Adrenal gland (tissue), 12 donors: ENCODE measurements around the gene CAMK4. TPM values are rescaled to one million over a fixed set of nuclear protein-coding genes. Genes with fewer than 3 reads are reported as not detected.
"Not testable (repeated sequence)": the region's sequence is repeated elsewhere in the genome, so short reads cannot be mapped to it uniquely, and the experiment has no call there.

Experiments used
- DNase-seq, 7 donors: peaks; one replicate each; pipeline ENCODE4 v3.0.0-alpha.2; 2019 to 2020
- H3K27ac ChIP-seq, 5 donors: fragments of 200-600 bp; sonication (generic) in 4 of 5; 1 replicate in 3 of 5; 2 replicates in 2 of 5; pipeline versions ENCODE4 v1.5.1 to v1.8.0; 2016 to 2020; ENCODE audit warnings: mild to moderate bottlenecking in 1 of 5
- H3K27me3 ChIP-seq: fragments of 200-600 bp; 2 replicates; pipeline ENCODE4 v1.8.0; 2021
- H3K36me3 ChIP-seq, 2 donors: fragments of 200-600 bp; replicated peaks in 1 of 2; 1 replicate in 1 of 2; 2 replicates in 1 of 2; pipeline versions ENCODE4 v1.5.1 to v1.8.0; 2018 to 2022
- H3K4me1 ChIP-seq, 2 donors: fragments of 200-600 bp; replicated peaks in 1 of 2; 1 replicate in 1 of 2; 2 replicates in 1 of 2; pipeline versions ENCODE4 v1.5.1 to v1.8.0; 2018 to 2021
- H3K4me3 ChIP-seq, 4 donors: fragments of 200-600 bp; sonication (generic) in 3 of 4; one replicate each; pipeline ENCODE4 v1.5.1; 2016 to 2018
- H3K9me3 ChIP-seq, 3 donors: fragments of 200-600 bp; sonication (generic) in 1 of 3; replicated peaks in 1 of 3; 1 replicate in 2 of 3; 2 replicates in 1 of 3; pipeline versions ENCODE4 v1.5.1 to v1.8.0; 2016 to 2021
- CTCF ChIP-seq, 6 experiments: fragments of 450-650 bp in 4 of 6; fragments of 200-600 bp in 2 of 6; sonication (generic) in 1 of 6; IDR thresholded peaks; 1 replicate in 5 of 6; 2 replicates in 1 of 6; pipeline versions ENCODE4 v1.5.1 to v1.8.0; 2016 to 2021; ENCODE audit warnings: antibody characterized with exemption in 6 of 6, mild to moderate bottlenecking in 2 of 6, moderate library complexity in 1 of 6
- POLR2A ChIP-seq, 2 donors: fragments of 450-650 bp; IDR thresholded peaks; one replicate each; pipeline ENCODE4 v1.6.1; 2017; ENCODE audit warnings: antibody characterized with exemption in 2 of 2, mild to moderate bottlenecking in 2 of 2, moderate library complexity in 1 of 2
- WGBS, 4 donors: extraction: QIAGEN DNeasy Blood & Tissue Kit in 2 of 4; methylation state at CpG; one replicate each; pipeline versions ENCODE4 v1.1.5 to v1.1.7; 2013 to 2017; 5-methylcytosine and 5-hydroxymethylcytosine counted together
- intact Hi-C, 2 donors: fragments of 100-400 bp; cut with DNase I; formaldehyde crosslinking; loops; one replicate each; pipeline versions ENCODE4 v1.14.1 to v1.15.0; 2022 to 2023
- polyA plus RNA-seq, 3 donors: library from polyadenylated mRNA; stranded (reverse); fragments of 200-250 nt in 2 of 3; fragments of 350-450 nt in 1 of 3; fragmentation: Illumina TruSeq in 1 of 3; extraction: RNeasy Lipid Tissue Mini Kit (QIAGEN cat#74804) in 1 of 3; gene quantifications; one replicate each; pipeline ENCODE4 v1.2.3, GENCODE V29; 2013 to 2014
- total RNA-seq, 9 donors: library from RNA; depleted of rRNA in 4 of 9; stranded (reverse); fragments of >200 nt in 4 of 9; fragments of 120-200 nt in 1 of 9; fragmentation: NEBNext Ultra II Directional in 1 of 9; extraction: Animal tissue kit (Norgen Biotek cat#: 25700) in 1 of 9; gene quantifications; one replicate each; pipeline versions ENCODE4 v1.1.0 to v1.2.4, GENCODE V29; 2013 to 2023
- donor health status: healthy with polysubstance abuse.
- donor health status: Bipolar disorder and iron deficiency.
- donor health status: DM: yes; HTN: yes; CAD: no.
- donor health status: DM: no; HTN: no; CAD: no.
- donor health status: DM: no; HTN: no; CAD: no.
- donor health status: DM: yes; HTN: yes; CAD: no.

CAMK4 gene
- total and polyA plus RNA-seq, 12 donors, result 0.06 to 9.2 (median 2.0) TPM

GRCh38 chr5:111349429-111349828 is 125.2 kb downstream of the CAMK4 start:
- 50 to 73% (median 58%) methylated on average over 1 of the region's 1 CpG for WGBS, 4 donors
- no peak for DNase-seq
- H3K4me1 ChIP-seq, result no peaks in the 10 kb centered on the region
- intact Hi-C loops, result no loop called here
- no peaks in the 10 kb centered on the region for H3K9me3 ChIP-seq
- H3K4me3 ChIP-seq, result no peak overlapping the region
- no peak overlapping the region for H3K27ac ChIP-seq
- no peak for TF ChIP-seq CTCF (IDR thresholded peaks at IDR 0.05)
- no peak for TF ChIP-seq POLR2A (IDR thresholded peaks at IDR 0.05)
- no peaks in the 10 kb centered on the region for H3K36me3 ChIP-seq
- no peaks in the 10 kb centered on the region for H3K27me3 ChIP-seq

GRCh38 chr5:111353035-111353434 is 128.9 kb downstream of the CAMK4 start:
- no peaks in the 10 kb centered on the region for H3K27me3 ChIP-seq
- TF ChIP-seq POLR2A (IDR thresholded peaks at IDR 0.05), result no peak
- TF ChIP-seq CTCF (IDR thresholded peaks at IDR 0.05), result no peak
- H3K36me3 ChIP-seq, result no peaks in the 10 kb centered on the region
- no peaks in the 10 kb centered on the region for H3K9me3 ChIP-seq
- DNase-seq, result no peak
- no peaks in the 10 kb centered on the region for H3K4me1 ChIP-seq
- no peak overlapping the region for H3K4me3 ChIP-seq
- 71 to 77% (median 75%) methylated on average over 3 of the region's 3 CpGs for WGBS, 4 donors
- no peak overlapping the region for H3K27ac ChIP-seq
- intact Hi-C loops, result no loop called here

GRCh38 chr5:111358726-111359125 is 134.5 kb downstream of the CAMK4 start:
- H3K9me3 ChIP-seq, intact Hi-C loops, H3K4me1 ChIP-seq, H3K36me3 ChIP-seq, DNase-seq, H3K4me3 ChIP-seq, H3K27me3 ChIP-seq, H3K27ac ChIP-seq: not testable (repeated sequence)
- 0 to 48% (median 1%) methylated on average over 1 of the region's 1 CpG for WGBS, 4 donors

- WGBS, 4 donors, result 39 to 61% (median 48%) methylated on average over 2 of the region's 2 CpGs
- no peak overlapping the region for H3K27ac ChIP-seq
- H3K36me3 ChIP-seq, result no peaks in the 10 kb centered on the region
- no peaks in the 10 kb centered on the region for H3K4me1 ChIP-seq
- no peak overlapping the region for H3K4me3 ChIP-seq
- no peaks in the 10 kb centered on the region for H3K9me3 ChIP-seq
- intact Hi-C loops, result no loop called here
- H3K27me3 ChIP-seq, result no peaks in the 10 kb centered on the region
- TF ChIP-seq POLR2A (IDR thresholded peaks at IDR 0.05) (no peak), CTCF (IDR thresholded peaks at IDR 0.05) (no peak)
- no peak for DNase-seq
These were observed 136.0 kb downstream of the CAMK4 start for GRCh38 chr5:111360173-111360572.

GRCh38 chr5:111364992-111365391 is 140.8 kb downstream of the CAMK4 start:
- H3K4me3 ChIP-seq, result no peak overlapping the region
- TF ChIP-seq POLR2A (IDR thresholded peaks at IDR 0.05), result no peak
- TF ChIP-seq CTCF (IDR thresholded peaks at IDR 0.05), result no peak
- no peaks in the 10 kb centered on the region for H3K9me3 ChIP-seq
- no peak for DNase-seq
- intact Hi-C loops, result no loop called here
- no peaks in the 10 kb centered on the region for H3K36me3 ChIP-seq
- H3K27me3 ChIP-seq, result no peaks in the 10 kb centered on the region
- H3K27ac ChIP-seq, result no peak overlapping the region
- WGBS, 4 donors, result 65 to 86% (median 71%) methylated on average over 2 of the region's 2 CpGs
- H3K4me1 ChIP-seq, result no peaks in the 10 kb centered on the region
